ENCODE data around the gene CCSER1. TPM values are rescaled to one million over a fixed set of nuclear protein-coding genes. Genes with fewer than 3 reads are reported as not detected.

CCSER1 gene
- total RNA-seq (21.8 and 23.4 TPM in 2 replicates), polyA plus RNA-seq (4.7 and 5.2 TPM in 2 replicates)

DNA sequence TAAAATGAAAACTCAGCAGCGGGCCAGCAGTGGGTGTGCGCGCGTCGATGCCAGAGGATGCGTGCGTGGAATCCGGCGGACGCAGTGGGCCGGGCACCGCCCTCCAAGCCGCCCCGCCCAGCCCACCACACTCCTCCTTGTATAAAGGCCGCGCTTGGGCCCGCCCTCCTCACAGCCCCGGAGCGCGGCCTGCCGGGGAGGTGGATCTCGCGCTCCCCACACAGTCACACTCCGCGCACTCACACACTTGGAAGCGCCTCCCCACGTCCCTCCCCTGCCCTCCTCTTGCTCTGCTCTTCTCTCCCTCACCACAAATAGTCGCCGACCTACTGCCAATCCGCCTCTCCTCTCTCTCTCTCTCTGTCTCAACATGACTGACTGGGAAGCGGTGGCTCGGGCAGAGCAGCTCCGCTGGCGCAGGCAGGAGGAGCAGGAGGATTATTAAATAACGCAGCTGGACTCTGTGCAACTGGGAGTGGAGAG is at the start of gene CCSER1:
Gene CCSER1 (plus strand): TSS at position 172 of the 483 bp plus-strand sequence.
- H3K9me3 ChIP-seq (ENCODE audit: low read depth): no peaks in the 10 kb centered on the region
- peak within 1 kb of the TSS; percentile 54 for H3K4me3 ChIP-seq
- peak within 1 kb of the TSS; percentile 79 for H3K4me2 ChIP-seq
- TF ChIP-seq EZH2phosphoT487 (IDR thresholded peaks at IDR 0.05; ENCODE audit: low read depth, severe bottlenecking, unreplicated experiment): no peak
- TF ChIP-seq, protein P1, sequence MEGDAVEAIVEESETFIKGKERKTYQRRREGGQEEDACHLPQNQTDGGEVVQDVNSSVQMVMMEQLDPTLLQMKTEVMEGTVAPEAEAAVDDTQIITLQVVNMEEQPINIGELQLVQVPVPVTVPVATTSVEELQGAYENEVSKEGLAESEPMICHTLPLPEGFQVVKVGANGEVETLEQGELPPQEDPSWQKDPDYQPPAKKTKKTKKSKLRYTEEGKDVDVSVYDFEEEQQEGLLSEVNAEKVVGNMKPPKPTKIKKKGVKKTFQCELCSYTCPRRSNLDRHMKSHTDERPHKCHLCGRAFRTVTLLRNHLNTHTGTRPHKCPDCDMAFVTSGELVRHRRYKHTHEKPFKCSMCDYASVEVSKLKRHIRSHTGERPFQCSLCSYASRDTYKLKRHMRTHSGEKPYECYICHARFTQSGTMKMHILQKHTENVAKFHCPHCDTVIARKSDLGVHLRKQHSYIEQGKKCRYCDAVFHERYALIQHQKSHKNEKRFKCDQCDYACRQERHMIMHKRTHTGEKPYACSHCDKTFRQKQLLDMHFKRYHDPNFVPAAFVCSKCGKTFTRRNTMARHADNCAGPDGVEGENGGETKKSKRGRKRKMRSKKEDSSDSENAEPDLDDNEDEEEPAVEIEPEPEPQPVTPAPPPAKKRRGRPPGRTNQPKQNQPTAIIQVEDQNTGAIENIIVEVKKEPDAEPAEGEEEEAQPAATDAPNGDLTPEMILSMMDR (IDR thresholded peaks at IDR 0.05; ENCODE audit: poor library complexity): no peak
- TF ChIP-seq EZH2 (IDR thresholded peaks at IDR 0.05; ENCODE audit: borderline replicate concordance): no peak
- WGBS (ENCODE audit: low lambda C conversion rate, missing lambda C conversion rate): under 1% methylated on average over 35 of the region's 35 CpGs
- peaks cover 25% of the 10 kb centered on the region for H3K79me2 ChIP-seq
- peak within 1 kb of the TSS; percentile 79 for H2AFZ ChIP-seq
- DNase-seq (ENCODE audit: low spot score): peak; percentile 91
- no peaks in the 10 kb centered on the region for H3K27me3 ChIP-seq
- no peaks in the 10 kb centered on the region for H3K36me3 ChIP-seq (replicated peaks; ENCODE audit: insufficient read depth, low read depth)
- no peaks in the 10 kb centered on the region for H3K4me1 ChIP-seq (ENCODE audit: insufficient read depth)
- no peaks in the 10 kb centered on the region for H3K9me2 ChIP-seq (replicated peaks; ENCODE audit: insufficient read depth)
- H4K20me1 ChIP-seq (ENCODE audit: insufficient read depth, poor library complexity, severe bottlenecking): no peaks in the 10 kb centered on the region
- H3K27ac ChIP-seq: peak within 1 kb of the TSS; percentile 84

DNA sequence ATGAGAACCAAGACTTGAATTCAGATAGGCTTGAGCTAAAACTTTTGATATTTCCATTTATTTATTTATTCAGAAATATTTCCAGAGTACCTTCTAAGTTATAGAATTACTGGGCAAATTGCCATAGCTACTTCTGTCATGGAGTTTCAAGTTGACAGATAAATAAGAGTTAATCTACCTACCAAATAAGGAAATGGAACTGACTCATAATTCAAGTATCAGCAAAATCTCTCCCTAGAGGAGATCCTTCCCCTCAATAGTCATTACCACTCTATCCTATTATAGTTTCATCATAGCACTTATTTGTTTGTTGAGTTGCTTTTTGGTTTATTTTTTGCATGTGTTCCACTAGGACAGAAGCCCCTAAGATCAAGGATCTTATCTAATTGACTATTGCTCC is 48.8 kb upstream of the CCSER1 start:
- no peak overlapping the region for H3K27ac ChIP-seq
- H3K4me3 ChIP-seq: no peak overlapping the region
- H3K27me3 ChIP-seq: no peaks in the 10 kb centered on the region
- no peak for DNase-seq (ENCODE audit: low spot score)
- H3K4me1 ChIP-seq (ENCODE audit: insufficient read depth): no peaks in the 10 kb centered on the region
- no peaks in the 10 kb centered on the region for H3K9me2 ChIP-seq (replicated peaks; ENCODE audit: insufficient read depth)
- no peaks in the 10 kb centered on the region for H4K20me1 ChIP-seq (ENCODE audit: insufficient read depth, poor library complexity, severe bottlenecking)
- H3K9me3 ChIP-seq (ENCODE audit: low read depth): no peaks in the 10 kb centered on the region
- H3K36me3 ChIP-seq (replicated peaks; ENCODE audit: insufficient read depth, low read depth): no peaks in the 10 kb centered on the region
- H3K79me2 ChIP-seq: no peaks in the 10 kb centered on the region
- H3K4me2 ChIP-seq: no peak overlapping the region
- no peak overlapping the region for H2AFZ ChIP-seq
- TF ChIP-seq, protein P1 (IDR thresholded peaks at IDR 0.05; ENCODE audit: poor library complexity): no peak
- TF ChIP-seq EZH2 (IDR thresholded peaks at IDR 0.05; ENCODE audit: borderline replicate concordance) (no peak), EZH2phosphoT487 (IDR thresholded peaks at IDR 0.05; ENCODE audit: low read depth, severe bottlenecking, unreplicated experiment) (no peak)

DNA sequence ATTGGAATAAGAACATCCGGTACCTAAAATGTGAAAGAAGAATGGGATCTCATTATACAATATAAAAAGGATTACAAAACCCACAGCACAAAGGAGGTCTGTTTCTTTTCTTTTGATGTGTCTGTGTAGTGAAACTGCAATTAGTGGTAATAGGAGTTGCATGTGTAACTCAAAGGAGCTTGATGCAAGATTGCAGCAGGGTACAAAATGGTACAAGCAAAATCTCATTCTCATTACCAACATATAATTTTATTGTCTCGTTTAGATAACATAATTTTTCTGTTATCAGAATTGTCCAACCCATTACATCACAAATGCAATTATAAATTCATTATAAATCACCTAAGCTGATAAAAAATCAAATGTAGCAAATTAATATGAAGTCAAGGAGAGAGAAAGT is 47.1 kb upstream of the CCSER1 start:
- 84% methylated on average over 2 of the region's 2 CpGs for WGBS (ENCODE audit: low lambda C conversion rate, missing lambda C conversion rate)
- H3K27me3 ChIP-seq: no peaks in the 10 kb centered on the region
- no peak for TF ChIP-seq EZH2 (IDR thresholded peaks at IDR 0.05; ENCODE audit: borderline replicate concordance)
- TF ChIP-seq EZH2phosphoT487 (IDR thresholded peaks at IDR 0.05; ENCODE audit: low read depth, severe bottlenecking, unreplicated experiment): no peak
- TF ChIP-seq, protein P1 (IDR thresholded peaks at IDR 0.05; ENCODE audit: poor library complexity): no peak
- H3K36me3 ChIP-seq (replicated peaks; ENCODE audit: insufficient read depth, low read depth): no peaks in the 10 kb centered on the region
- H3K9me2 ChIP-seq (replicated peaks; ENCODE audit: insufficient read depth): no peaks in the 10 kb centered on the region
- no peaks in the 10 kb centered on the region for H3K4me1 ChIP-seq (ENCODE audit: insufficient read depth)
- DNase-seq (ENCODE audit: low spot score): no peak
- no peak overlapping the region for H2AFZ ChIP-seq
- no peaks in the 10 kb centered on the region for H3K79me2 ChIP-seq
- H4K20me1 ChIP-seq (ENCODE audit: insufficient read depth, poor library complexity, severe bottlenecking): no peaks in the 10 kb centered on the region
- no peak overlapping the region for H3K27ac ChIP-seq
- no peak overlapping the region for H3K4me3 ChIP-seq
- H3K4me2 ChIP-seq: no peak overlapping the region
- no peaks in the 10 kb centered on the region for H3K9me3 ChIP-seq (ENCODE audit: low read depth)

All from hepatocyte (in vitro differentiated cells).